HK-2 (cell line): ENCODE data around the gene MPO.
A peak's percentile ranks its signal among the peaks of the same experiment; 100 is the strongest.

Experiments used
- DNase-seq: peaks from one replicate; pipeline ENCODE4 v3.0.0-alpha.2; 2018; ENCODE audit not compliant: unreplicated experiment

Gene MPO

GRCh38 chr17:58236394-58236793, 44.3 kb downstream of the MPO start:
- no peak for DNase-seq

DNA sequence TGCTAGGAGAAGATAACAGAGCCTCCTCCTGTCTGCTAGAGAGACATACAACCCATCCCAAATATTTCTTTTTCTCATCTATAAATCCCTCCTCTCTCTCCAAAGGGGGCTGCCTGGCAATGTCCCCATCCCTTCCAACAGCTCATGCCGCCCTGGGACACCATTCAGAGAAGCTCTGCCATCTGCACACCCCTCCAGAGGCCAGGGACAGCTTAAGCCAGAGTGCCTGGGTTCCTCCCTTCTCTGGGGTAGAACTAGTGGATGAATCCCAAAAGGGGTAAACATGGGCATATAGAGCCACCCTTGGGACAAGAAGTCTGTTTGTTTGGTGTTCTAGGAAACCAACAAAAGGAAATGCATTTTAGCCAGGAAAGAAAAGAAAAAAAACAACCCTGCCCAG, 44.9 kb downstream of the MPO start:
- DNase-seq, result no peak

DNA sequence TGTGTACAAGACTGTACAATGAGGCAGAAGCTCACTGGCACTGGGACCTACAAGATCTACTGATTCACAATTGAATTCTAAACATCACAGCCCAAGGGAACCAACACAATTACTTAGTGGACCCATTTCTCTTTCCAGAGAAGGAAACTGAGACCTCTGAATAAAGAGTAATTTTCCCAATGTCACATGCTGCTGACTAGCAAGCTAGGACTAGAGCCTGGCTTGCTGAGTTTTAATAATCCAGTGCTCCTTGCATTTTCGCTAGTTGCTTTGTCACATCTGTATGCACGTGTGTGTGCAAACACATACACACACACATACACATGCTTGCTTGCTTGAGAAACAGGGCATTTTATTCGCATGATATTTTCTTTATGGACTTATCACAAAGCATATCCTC, 46.2 kb downstream of the MPO start:
- no peak for DNase-seq

DNA sequence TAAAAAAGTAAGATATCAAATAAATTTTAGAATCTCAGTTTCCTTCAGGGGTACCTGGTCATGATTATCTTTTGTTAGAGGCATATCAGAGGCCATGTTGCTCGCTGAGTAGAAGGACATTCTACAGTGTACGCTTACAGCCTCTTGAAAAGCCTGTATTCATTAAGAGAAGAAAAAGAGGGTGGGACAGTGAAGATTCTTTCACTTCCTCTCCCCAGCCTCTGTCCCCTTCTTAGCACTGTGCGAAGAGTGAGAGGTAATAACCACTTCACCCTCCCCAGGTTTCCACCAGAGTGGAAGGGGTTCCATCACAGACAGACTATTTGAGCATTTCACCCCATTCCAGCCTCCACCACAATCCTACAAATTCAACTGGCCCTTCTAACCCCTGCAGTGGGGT, 47.2 kb downstream of the MPO start:
- DNase-seq, result no peak

DNA sequence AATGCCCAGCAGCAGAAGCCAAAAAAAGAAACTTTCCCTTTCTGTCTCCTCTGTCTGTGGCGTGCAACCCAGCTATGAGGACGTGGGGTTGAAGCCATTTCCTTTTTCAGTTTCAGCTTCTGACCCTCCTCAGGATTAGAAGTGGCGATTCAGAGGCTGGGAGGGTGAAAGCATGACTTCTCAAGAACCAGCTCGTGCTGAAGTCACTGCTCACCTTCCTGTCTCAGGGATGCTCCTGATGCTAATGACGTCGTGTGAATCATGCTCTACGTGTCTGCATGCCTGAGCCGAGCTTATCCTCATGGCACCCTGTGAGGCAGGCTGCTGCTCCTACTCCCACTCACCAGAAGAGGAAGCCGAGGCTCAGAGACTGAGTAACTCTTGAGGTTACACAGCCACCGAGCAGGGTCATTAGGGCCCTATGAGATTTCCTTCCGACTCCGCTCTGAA, 48.0 kb downstream of the MPO start:
- DNase-seq, result peak; percentile 83

DNA sequence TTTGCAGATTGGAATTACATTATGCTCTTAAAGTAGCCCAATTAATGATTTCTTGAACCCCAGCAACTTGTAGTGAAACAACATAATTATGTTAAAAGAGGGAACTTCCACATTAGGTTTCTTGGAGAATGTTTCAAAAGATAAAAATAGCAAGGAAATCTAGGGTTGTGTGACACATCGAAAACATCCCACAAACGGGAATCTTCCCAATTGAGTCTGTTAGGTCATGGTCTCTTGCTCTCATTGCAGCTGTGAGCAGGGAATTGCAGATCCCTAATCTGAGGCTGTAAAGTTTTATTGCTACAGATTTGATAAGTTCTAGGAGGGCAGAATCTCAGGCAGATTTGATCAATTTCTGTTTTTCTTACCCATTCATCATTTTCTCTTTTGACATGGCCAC, 49.1 kb downstream of the MPO start:
- DNase-seq, result no peak

DNA sequence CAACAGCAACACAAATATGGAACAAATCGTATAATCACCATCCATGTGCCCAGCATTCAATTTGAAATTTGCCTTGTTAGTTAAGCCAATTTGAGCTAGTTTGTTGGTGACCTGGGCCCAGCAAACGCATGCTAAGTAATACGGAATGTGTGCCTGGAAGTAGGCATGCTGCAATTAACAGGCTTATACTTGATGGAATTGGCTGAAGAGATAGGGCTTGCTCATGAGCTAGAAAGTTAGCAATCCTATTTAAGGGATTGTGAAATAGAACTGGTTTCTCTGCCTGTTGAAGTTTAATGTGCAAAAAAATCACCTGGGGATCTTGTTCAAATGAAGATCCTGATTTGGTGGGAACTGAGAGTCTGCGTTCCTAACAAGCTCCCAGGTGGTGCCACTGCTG, 50.9 kb downstream of the MPO start:
- no peak for DNase-seq

- DNase-seq, result no peak
Observed at GRCh38 chr17:58229384-58229783, 51.4 kb downstream of the MPO start.

DNA sequence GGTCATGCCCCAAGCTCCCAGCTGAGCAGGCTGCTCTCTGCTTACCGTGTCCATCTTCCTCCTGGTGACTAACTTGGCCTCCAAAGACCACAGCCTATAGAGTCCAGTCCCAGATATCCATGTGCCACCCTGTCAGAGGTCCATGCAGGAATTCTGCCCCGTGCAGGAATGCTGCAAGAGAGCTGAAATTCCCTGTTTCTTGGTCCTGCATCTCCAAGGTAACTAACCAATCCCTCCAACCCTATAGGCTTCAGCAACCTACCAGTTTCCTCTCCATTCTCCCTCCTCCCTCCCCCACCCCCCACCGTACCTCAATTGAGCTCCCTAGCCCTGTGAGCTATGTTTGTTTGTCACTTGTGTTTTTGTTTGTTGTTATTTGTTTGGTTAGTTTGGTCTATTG, 52.1 kb downstream of the MPO start:
- DNase-seq, result no peak

DNA sequence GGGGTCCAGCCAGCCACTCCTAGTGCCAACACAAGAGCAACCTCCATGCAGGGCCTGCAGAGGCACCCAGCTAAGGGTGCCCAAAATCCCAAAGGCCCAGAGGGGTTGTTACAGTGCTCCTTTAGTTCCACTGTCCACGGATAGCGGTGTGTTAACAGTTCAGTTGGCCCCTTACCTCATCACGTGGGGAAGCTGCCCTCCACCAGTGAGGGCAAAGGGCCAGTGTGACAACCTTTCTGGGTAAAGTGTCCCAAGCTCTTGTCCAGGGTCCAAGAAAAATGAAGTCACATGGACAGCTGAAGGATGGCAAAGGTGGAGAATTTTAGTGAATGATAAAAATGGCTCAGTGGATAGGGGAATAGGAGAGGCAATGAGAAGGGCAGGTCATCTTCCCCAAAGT, 53.0 kb downstream of the MPO start:
- DNase-seq, result no peak

- DNase-seq, result no peak
Observed at GRCh38 chr17:58224315-58224714, 56.4 kb downstream of the MPO start.
